ENCODE measurements around the gene PTPRR. TPM values are rescaled to one million over a fixed set of nuclear protein-coding genes. Genes with fewer than 3 reads are reported as not detected.

PTPRR gene
- total and polyA plus RNA-seq, 2 of the 13 experiments (the other 11 are each of a cell fraction or from before 2014, with no cell fraction given): not detected

DNA sequence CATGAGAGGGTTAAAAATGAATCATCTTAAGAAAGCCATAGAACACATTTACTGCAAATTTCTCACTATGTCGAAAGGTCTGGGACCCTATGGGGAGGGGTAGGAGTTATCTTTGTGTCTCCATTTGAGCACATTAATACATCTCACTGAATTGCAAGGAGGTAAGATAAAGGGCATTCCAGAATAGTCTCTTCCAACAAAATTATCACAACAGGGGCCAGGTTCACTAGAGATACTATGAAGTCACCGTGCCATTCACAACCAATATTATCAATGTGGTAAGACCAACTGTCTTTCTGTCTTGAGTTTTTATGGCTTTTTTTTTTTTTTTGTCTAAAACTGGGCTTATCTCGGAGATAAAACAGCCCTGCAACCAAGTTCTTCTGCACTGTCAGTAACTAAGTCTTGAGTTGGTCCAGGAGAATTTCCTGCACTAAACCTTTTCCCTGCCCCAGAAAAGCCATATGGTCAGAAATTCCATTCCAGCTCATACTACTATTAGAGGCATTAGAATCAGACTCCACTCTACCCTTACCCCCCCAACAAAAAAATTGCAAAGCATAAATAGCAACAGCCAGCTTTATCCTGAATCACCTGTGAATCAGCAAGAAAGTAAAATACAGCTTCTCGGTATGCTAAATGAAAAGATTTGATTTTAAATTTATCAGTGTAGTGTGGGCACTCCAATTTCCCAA, 79.7 kb downstream of the PTPRR start:
- BruUV-seq (replicated peaks): no TSS peak
- DNase-seq (ENCODE audit: low spot score) (no peak), FAIRE-seq (no peak), ATAC-seq (no peak)
- Histone ChIP-seq H3K36me3 (replicated peaks in 1 of 2; ENCODE audit: control insufficient read depth in 1 of 2, insufficient read depth in 2 of 2, low read length in 2 of 2) (no peaks in the 10 kb centered on the region), H3K9ac (ENCODE audit: insufficient read depth, low read depth, low read length) (no peak overlapping the region), H3K79me2 (ENCODE audit: insufficient read depth, low read length) (no peaks in the 10 kb centered on the region), H2AFZ (ENCODE audit: low read length) (no peak overlapping the region), H3K4me3 (replicated peaks in 1 of 3; ENCODE audit: insufficient read depth in 1 of 3, low read depth in 2 of 3, low read length in 3 of 3) (no peak overlapping the region), H3K27me3 (ENCODE audit: control insufficient read depth in 1 of 2, insufficient read depth in 2 of 2, low read length in 2 of 2) (no peaks in the 10 kb centered on the region), H3K4me1 (ENCODE audit: insufficient read depth, low read length) (no peaks in the 10 kb centered on the region), H4K20me1 (ENCODE audit: insufficient read depth, low read length) (no peaks in the 10 kb centered on the region), H3K9me3 (ENCODE audit: low read length) (no peaks in the 10 kb centered on the region), H3K27ac (ENCODE audit: extremely low read length, insufficient read depth, low read length) (no peak overlapping the region), H3K4me2 (ENCODE audit: low read depth, low read length) (no peak overlapping the region)
- in situ Hi-C loops (cut with HindIII; ENCODE audit: extremely low pct_ligation_motif_present, low pct_unique_long_range_greater_than_20kb) (no loop called here), intact Hi-C loops (cut with micrococcal nuclease; ENCODE audit: unreplicated experiment) (no loop called here)
- TF ChIP-seq CREM (IDR thresholded peaks at IDR 0.05): no peak
- no peak for TF ChIP-seq CREM (CRISPR knock-in tag; IDR thresholded peaks at IDR 0.05)
- no peak for TF ChIP-seq SIX4 (CRISPR knock-in tag; IDR thresholded peaks at IDR 0.05)
- TF ChIP-seq, protein P1, sequence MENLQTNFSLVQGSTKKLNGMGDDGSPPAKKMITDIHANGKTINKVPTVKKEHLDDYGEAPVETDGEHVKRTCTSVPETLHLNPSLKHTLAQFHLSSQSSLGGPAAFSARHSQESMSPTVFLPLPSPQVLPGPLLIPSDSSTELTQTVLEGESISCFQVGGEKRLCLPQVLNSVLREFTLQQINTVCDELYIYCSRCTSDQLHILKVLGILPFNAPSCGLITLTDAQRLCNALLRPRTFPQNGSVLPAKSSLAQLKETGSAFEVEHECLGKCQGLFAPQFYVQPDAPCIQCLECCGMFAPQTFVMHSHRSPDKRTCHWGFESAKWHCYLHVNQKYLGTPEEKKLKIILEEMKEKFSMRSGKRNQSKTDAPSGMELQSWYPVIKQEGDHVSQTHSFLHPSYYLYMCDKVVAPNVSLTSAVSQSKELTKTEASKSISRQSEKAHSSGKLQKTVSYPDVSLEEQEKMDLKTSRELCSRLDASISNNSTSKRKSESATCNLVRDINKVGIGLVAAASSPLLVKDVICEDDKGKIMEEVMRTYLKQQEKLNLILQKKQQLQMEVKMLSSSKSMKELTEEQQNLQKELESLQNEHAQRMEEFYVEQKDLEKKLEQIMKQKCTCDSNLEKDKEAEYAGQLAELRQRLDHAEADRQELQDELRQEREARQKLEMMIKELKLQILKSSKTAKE (CRISPR knock-in tag; IDR thresholded peaks at IDR 0.05; ENCODE audit: borderline replicate concordance): no peak
- no peak for TF ChIP-seq AHR (CRISPR knock-in tag; IDR thresholded peaks at IDR 0.05)
- no peak for TF ChIP-seq ZSCAN20 (CRISPR knock-in tag; IDR thresholded peaks at IDR 0.05; ENCODE audit: borderline replicate concordance)
- no peak for TF ChIP-seq ZNF850 (CRISPR knock-in tag; conservative IDR thresholded peaks at IDR 0.05)
- no peak for TF ChIP-seq NFATC3 (CRISPR knock-in tag; IDR thresholded peaks at IDR 0.05)
- no peak for TF ChIP-seq ZNF839 (CRISPR knock-in tag; IDR thresholded peaks at IDR 0.05; ENCODE audit: borderline replicate concordance)
- TF ChIP-seq, protein P2, sequence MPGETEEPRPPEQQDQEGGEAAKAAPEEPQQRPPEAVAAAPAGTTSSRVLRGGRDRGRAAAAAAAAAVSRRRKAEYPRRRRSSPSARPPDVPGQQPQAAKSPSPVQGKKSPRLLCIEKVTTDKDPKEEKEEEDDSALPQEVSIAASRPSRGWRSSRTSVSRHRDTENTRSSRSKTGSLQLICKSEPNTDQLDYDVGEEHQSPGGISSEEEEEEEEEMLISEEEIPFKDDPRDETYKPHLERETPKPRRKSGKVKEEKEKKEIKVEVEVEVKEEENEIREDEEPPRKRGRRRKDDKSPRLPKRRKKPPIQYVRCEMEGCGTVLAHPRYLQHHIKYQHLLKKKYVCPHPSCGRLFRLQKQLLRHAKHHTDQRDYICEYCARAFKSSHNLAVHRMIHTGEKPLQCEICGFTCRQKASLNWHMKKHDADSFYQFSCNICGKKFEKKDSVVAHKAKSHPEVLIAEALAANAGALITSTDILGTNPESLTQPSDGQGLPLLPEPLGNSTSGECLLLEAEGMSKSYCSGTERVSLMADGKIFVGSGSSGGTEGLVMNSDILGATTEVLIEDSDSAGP (CRISPR knock-in tag; IDR thresholded peaks at IDR 0.05; ENCODE audit: borderline replicate concordance): no peak
- TF ChIP-seq SMC3 (IDR thresholded peaks at IDR 0.05; ENCODE audit: low read length): no peak
- no peak for TF ChIP-seq KLF15 (CRISPR knock-in tag; IDR thresholded peaks at IDR 0.05; ENCODE audit: borderline replicate concordance)
- no peak for TF ChIP-seq RNF2 (conservative IDR thresholded peaks at IDR 0.05; ENCODE audit: low read depth)
- no peak for TF ChIP-seq ZNF614 (CRISPR knock-in tag; IDR thresholded peaks at IDR 0.05; ENCODE audit: borderline replicate concordance)
- no peak for TF ChIP-seq EHMT2 (IDR thresholded peaks at IDR 0.05; ENCODE audit: borderline replicate concordance, low read depth, low read length)
- TF ChIP-seq TRIM24 (CRISPR knock-in tag; IDR thresholded peaks at IDR 0.05): no peak
- no peak for TF ChIP-seq SUZ12 (IDR thresholded peaks at IDR 0.05; ENCODE audit: low read depth, low read length)
- CTCF ChIA-PET (ENCODE audit: low intra/inter-chr PET ratio, low total read pairs): no interaction called here
- whole genome bisulfite sequencing (ENCODE audit: low lambda C conversion rate): 9% methylated on average over 4 of the region's 4 CpGs
- POLR2A ChIA-PET: no interaction called here

All from HepG2 (cell line).